Measurements from ENCODE around the gene OR2T3.
"Not testable (repeated sequence)": the region's sequence is repeated elsewhere in the genome, so short reads cannot be mapped to it uniquely, and the experiment has no call there.

GRCh38 chr1:248434913-248435312, 38.2 kb upstream of the OR2T3 start:
- TF ChIP-seq CTCF, POLR2A (IDR thresholded peaks at IDR 0.05): not testable (repeated sequence)

All from heart left ventricle (tissue), 13 donors.